GM18873 (cell line): Measurements from ENCODE around the gene CSMD2.

Experiments
- ATAC-seq: cut with Tn5 transposase; IDR thresholded peaks from one replicate; pipeline ENCODE4 v1.9.1; 2021; ENCODE audit warnings: mild to moderate bottlenecking, moderate library complexity, moderate number of reproducible peaks; ENCODE audit not compliant: unreplicated experiment, low FRiP score

Gene CSMD2

GRCh38 chr1:33790577-33790976, 374.5 kb downstream of the CSMD2 start:
- no peak for ATAC-seq

DNA sequence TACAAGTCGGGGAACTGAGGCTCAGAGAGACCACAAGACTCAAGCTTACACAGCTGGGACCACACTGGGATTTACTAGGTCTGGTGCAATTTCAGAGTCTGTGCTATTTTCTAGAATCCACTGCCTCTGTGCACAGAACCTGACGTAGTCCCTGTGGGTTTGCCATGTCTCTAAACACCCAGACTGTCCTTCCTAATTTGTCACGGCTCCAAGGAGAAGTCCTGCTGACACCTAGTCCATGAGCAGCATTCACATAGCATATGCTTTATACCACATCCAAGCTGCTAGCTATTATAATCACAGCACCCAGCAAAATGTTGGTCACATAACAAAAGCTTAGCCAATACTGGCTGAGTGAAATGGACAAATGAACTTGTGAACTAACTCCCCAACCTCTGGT, 380.2 kb downstream of the CSMD2 start:
- no peak for ATAC-seq

DNA sequence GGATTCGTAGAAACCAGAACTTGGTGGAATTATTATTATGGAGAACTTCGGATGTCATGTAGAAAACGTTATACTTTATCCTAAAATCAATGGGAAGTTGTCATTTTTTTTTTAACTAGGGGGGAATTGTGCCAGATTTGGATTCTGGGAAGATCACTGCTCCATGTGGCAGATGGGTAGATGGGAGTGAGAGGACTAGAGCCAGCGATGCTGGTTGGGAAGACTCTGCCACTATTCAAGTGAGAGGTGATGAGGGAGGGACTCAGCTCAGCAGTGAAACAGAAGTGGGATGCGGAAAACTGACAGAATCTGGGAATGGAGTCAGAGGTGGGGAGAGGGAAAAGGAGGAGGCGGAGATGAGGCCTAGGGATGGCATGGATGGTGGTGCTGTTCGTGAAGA, 382.3 kb downstream of the CSMD2 start:
- no peak for ATAC-seq

DNA sequence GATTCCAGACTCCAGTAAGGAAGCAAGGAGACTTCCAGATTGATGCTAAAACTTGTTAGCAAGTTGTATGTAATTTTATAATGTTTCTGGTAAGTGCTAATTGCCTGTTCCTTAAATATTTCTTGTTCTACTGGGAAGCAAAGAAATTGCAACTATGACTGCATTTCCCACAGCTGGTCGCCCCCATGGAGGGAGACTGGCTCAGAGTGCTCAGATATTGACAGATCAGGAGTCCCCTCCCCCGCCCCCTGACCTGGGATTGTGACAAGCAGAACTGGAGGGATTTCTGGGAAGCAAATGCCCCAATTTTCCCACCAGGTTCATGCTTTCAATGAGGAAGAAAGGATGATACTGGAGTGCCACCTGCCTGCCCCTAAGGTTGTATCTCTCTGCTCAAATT, 383.4 kb downstream of the CSMD2 start:
- ATAC-seq, result no peak

- ATAC-seq, result no peak
Observed at GRCh38 chr1:33777337-33777736, 387.7 kb downstream of the CSMD2 start.

GRCh38 chr1:33768821-33769220, 396.2 kb downstream of the CSMD2 start:
- ATAC-seq, result no peak

DNA sequence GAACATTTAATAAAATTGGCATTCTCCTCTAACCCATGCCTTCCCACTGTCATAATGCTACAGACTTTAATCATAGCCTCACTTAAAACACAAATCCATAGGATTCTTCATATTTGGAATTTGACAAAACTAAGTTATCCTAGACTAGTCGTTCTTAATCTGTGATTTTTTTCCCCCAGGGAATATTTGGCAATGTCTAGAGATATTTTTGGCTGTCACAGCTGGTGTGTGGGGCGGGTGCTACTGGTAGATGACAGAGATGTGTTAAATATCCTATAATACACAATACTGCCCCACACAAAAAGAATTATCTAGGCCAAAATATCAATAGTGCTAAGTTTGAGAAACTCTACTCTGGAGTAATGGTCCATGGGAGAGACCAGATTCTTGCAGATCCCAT, 396.9 kb downstream of the CSMD2 start:
- no peak for ATAC-seq

GRCh38 chr1:33764149-33764548, 400.9 kb downstream of the CSMD2 start:
- no peak for ATAC-seq

DNA sequence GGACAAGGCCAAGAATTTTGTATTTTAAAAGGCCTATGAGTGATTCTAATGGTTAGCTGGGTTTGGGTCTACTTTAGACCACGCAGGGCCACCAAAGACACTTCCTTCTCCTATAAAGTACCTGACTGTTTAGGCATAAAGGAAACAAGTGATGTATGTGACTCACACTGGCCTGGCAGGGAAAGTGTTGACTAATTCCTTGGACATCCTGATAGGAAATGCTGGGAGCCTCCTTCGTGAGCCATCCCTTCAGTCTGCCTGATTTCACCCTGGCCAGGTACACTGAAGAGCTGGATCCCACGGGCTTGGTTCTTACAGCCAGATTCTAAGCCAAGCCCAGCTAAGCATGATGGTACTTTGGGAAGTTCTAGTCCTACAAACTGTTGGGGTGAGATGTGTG, 401.6 kb downstream of the CSMD2 start:
- ATAC-seq, result no peak

- ATAC-seq, result no peak
Observed at GRCh38 chr1:33762962-33763361, 402.1 kb downstream of the CSMD2 start.

GRCh38 chr1:33762109-33762830, 402.8 kb downstream of the CSMD2 start:
- no peak for ATAC-seq

GRCh38 chr1:33758698-33759097, 406.3 kb downstream of the CSMD2 start:
- no peak for ATAC-seq

DNA sequence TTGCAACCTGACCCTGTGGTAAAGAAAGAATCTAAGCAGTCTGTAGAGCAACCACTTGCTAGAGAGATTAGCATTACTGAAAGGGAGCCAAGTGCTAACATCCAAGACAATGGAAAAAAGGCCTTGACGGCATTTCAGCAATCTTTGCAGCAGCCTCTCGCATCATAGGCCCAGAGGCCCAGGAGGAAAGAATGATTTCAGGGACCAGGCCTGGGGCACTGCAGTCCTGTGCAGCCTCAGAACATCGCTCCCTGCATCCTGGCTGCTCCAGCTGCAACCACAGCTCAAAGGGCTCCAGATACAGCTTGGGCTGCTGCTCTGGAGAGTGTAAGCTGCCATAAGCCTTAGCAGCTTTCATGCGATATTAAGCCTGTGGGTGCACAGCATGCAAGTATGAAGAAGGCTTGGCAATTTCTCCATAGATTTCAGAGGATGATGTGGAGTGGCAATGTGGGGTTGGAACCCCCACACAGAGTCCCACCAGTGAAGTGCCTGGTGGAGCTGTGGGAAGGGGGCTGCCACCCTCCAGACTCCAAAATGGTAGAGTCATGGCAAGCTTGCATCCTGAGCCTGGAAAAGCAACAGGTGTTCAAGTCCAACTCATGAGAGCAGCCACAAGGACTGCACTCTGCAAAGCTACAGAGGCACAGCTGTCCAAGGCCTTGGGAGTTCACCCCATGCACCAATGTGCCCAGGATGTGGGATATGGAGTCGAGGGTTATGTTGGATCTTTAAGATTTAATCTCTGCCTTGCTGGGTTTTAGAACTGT, 411.8 kb downstream of the CSMD2 start:
- ATAC-seq, result no peak

DNA sequence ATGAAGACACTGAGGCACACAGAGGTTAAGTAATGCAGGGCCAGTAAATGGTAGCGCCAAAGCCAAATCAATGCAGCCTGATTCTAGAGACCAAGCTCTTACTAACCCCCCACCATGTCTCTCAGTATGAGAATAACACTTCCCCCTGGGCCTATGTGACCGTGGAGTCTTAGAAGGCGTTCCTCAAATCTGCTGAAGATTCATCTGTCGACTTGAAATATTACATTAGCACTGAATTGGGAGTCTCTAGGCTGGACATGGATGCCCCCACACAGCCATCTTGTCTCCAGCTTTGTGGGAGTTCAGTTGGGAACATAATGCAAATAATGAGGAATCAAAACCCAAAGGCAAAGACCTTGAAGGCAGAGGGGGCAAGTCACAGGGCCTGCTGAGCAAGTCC, 419.1 kb downstream of the CSMD2 start:
- no peak for ATAC-seq

DNA sequence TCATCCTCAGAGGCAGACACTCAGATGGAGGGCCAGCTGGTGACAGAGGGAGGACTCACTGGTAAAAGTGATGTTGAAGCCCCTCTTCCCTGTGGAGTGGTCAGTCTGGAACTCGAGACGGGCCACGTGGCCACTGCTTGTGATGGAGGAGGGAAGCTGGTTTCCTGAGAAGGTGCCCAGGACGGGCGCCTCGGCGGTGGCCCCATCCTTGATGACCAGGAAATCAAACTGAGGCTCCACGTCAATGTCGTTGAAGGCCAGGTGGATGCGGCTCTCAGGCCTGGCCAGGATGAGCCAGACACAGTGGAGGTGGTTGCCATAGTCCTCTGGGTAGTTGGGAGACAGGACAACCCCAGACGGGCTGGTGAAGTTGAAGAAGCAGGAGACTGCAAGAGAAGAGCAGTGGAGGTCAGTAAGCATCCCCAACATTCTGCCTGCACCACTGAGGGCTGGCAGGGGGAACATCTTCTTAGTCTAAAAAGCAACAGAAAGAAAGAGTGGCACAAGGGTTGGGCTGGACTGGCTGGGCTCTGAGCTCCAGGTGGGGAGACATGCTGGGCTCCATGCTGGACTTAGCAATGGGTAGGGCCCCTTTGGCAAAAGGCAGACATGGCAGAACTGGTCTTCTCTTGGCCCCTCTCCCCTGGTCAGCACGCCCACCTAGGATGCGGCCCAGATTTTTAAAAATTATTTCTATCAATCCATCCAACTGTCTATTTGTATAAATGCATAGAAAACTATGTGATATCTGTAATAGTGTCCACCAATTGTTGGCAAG, 421.6 kb downstream of the CSMD2 start:
- ATAC-seq, result no peak

DNA sequence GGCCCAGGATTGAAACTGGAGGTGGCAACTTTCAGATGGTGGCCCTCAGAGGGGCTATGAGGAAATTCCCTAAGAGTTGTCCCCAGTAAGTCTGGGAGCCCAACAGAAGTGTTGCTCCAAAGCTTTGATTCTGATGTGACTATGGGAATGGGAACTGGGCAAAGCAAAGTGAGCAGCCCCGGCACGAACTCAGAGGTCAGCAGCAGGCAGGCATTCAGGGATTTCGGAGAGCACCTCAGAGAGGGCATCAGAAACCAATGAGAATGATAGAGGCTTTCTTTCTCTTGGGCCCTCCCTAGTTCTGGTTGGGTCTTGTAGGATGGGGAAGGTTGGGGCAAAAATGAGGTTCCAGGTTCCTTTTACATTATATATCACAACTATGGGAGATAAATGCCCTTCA, 422.4 kb downstream of the CSMD2 start:
- no peak for ATAC-seq

- ATAC-seq, result no peak
Observed at GRCh38 chr1:33741749-33742148, 423.3 kb downstream of the CSMD2 start.

DNA sequence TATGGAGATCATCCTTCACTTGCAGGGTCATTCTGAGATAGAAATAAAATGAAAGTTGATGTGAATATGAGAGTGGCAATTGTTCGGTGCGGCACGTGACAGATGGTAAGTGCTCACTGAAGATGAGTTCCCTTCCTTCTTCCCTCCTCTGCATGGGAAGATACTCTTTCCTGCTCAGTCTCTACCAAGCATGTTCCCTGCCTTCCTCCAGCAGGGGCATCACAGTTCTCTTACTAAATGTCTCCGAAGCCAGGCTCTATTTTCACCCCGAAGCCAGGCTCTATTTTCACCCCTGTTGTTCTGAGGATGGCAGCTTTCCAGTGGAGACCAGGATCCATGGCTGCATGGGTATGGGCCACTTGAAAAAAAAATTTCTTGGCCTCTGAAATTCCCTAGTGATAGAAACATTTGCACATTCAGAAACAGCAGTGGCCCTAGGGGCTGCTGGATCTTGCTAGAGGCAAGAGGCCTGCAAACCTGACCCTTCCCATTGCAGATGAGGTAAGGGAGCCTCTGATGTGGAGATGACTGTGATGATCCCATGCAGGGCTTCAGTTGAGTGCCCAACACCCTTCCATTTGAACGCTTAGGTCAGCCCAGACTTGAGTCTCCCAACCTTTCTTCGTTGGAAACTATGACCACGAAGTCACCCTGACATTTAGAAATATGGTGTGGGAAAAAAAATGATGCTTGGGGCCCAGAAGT, 424.8 kb downstream of the CSMD2 start:
- no peak for ATAC-seq

- no peak for ATAC-seq
Observed at GRCh38 chr1:33738976-33739375, 426.1 kb downstream of the CSMD2 start.

DNA sequence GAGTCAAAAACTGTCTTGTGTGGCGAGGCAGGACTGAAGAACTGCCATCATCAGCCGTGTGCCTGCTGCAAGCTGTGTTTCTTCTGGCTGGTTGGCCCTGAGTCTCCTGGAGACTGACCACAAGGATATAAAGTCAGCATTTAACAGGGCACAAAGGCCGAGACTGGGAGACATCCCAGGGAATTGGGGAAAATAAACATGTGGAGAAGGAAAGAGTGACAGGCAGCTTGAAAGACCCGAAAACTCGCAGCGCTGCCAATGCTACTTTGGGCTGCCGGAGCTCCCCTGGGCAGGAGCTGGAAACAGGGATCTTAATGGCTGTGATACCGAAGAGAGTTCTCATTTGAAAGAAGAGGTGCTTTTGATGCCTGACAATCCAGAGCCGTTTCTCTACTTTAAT, 426.5 kb downstream of the CSMD2 start:
- no peak for ATAC-seq

DNA sequence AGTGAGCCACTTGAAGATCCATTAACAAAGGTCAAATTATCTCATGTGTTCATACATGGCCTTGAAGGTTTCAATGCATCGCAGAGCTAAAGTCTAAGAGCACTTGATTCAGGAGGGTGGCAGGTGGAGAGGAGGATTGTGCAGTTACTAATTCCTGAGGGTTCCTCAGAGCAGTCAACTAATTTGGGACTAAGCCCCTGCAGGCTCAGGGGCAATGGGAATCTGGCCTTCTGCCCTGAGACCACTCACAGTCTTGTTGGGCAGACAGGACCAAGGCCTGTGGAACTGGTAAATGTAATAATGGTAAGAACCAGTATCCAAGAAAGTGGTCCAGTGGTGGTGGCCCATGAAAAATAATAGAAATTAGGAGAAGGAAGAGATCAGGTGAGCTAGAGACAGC, 428.5 kb downstream of the CSMD2 start:
- no peak for ATAC-seq
